ENCODE measurements around the gene LRIT1. TPM values are rescaled to one million over a fixed set of nuclear protein-coding genes. Genes with fewer than 3 reads are reported as not detected.
A peak's percentile ranks its signal among the peaks of the same experiment; 100 is the strongest.

Gene LRIT1
- total RNA-seq, 1 experiment from 2014 or later, result not detected

GRCh38 chr10:84208023-84208422 lies 33.3 kb downstream of the LRIT1 start:
- CTCF ChIA-PET, result no interaction called here
- intact Hi-C loops (cut with micrococcal nuclease; ENCODE audit: unreplicated experiment), result loop anchor here (5.0 kb wide), 1 partner anchor 61 kb away; no protein-coding TSS in a partner anchor
- POLR2A ChIA-PET (ENCODE audit: low non-redundant PET), result no interaction called here

GRCh38 chr10:84205853-84206525 lies 35.4 kb downstream of the LRIT1 start:
- ChIA-PET POLR2A (ENCODE audit: low non-redundant PET) (no interaction called here), CTCF (no interaction called here)
- no peaks in the 10 kb centered on the region for H3K4me1 ChIP-seq (ENCODE audit: insufficient read depth, low read length, poor library complexity, severe bottlenecking)
- no peaks in the 10 kb centered on the region for H3K36me3 ChIP-seq (ENCODE audit: insufficient read depth, low read length, poor library complexity, severe bottlenecking)
- no peaks in the 10 kb centered on the region for H3K9me3 ChIP-seq (ENCODE audit: low read depth, low read length, poor library complexity, severe bottlenecking)
- no peak overlapping the region for H3K4me3 ChIP-seq (ENCODE audit: low read depth, low read length, poor library complexity, severe bottlenecking)
- intact Hi-C loops (cut with micrococcal nuclease; ENCODE audit: unreplicated experiment), result loop anchor here (5.0 kb wide), 1 partner anchor 59 kb away; no protein-coding TSS in a partner anchor
- BruUV-seq (replicated peaks), result no TSS peak
- H3K27me3 ChIP-seq (replicated peaks; ENCODE audit: insufficient read depth, low read depth, low read length, poor library complexity), result peaks cover 16% of the 10 kb centered on the region
- TF ChIP-seq EZH2 (IDR thresholded peaks at IDR 0.05; ENCODE audit: borderline replicate concordance, low read depth, low read length, poor library complexity, severe bottlenecking), result no peak
- TF ChIP-seq, protein P1, sequence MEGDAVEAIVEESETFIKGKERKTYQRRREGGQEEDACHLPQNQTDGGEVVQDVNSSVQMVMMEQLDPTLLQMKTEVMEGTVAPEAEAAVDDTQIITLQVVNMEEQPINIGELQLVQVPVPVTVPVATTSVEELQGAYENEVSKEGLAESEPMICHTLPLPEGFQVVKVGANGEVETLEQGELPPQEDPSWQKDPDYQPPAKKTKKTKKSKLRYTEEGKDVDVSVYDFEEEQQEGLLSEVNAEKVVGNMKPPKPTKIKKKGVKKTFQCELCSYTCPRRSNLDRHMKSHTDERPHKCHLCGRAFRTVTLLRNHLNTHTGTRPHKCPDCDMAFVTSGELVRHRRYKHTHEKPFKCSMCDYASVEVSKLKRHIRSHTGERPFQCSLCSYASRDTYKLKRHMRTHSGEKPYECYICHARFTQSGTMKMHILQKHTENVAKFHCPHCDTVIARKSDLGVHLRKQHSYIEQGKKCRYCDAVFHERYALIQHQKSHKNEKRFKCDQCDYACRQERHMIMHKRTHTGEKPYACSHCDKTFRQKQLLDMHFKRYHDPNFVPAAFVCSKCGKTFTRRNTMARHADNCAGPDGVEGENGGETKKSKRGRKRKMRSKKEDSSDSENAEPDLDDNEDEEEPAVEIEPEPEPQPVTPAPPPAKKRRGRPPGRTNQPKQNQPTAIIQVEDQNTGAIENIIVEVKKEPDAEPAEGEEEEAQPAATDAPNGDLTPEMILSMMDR (conservative IDR thresholded peaks at IDR 0.05; ENCODE audit: low read depth, low read length), result no peak
- no peak for DNase-seq (ENCODE audit: low spot score)
- H3K27ac ChIP-seq (ENCODE audit: low read depth, low read length, poor library complexity, severe bottlenecking), result no peak overlapping the region

More at GRCh38 chr10:84208023-84208422, 33.3 kb downstream of the LRIT1 start:
- H3K4me3 ChIP-seq (ENCODE audit: low read depth, low read length, poor library complexity, severe bottlenecking), result no peak overlapping the region
- no peak for DNase-seq (ENCODE audit: low spot score)
- no TSS peak for BruUV-seq (replicated peaks)
- H3K27me3 ChIP-seq (replicated peaks; ENCODE audit: insufficient read depth, low read depth, low read length, poor library complexity), result peaks cover 12% of the 10 kb centered on the region
- no peaks in the 10 kb centered on the region for H3K36me3 ChIP-seq (ENCODE audit: insufficient read depth, low read length, poor library complexity, severe bottlenecking)
- no peak overlapping the region for H3K27ac ChIP-seq (ENCODE audit: low read depth, low read length, poor library complexity, severe bottlenecking)
- TF ChIP-seq, protein P1 (conservative IDR thresholded peaks at IDR 0.05; ENCODE audit: low read depth, low read length), result no peak
- TF ChIP-seq EZH2 (IDR thresholded peaks at IDR 0.05; ENCODE audit: borderline replicate concordance, low read depth, low read length, poor library complexity, severe bottlenecking), result no peak
- no peaks in the 10 kb centered on the region for H3K4me1 ChIP-seq (ENCODE audit: insufficient read depth, low read length, poor library complexity, severe bottlenecking)
- H3K9me3 ChIP-seq (ENCODE audit: low read depth, low read length, poor library complexity, severe bottlenecking), result no peaks in the 10 kb centered on the region

DNA sequence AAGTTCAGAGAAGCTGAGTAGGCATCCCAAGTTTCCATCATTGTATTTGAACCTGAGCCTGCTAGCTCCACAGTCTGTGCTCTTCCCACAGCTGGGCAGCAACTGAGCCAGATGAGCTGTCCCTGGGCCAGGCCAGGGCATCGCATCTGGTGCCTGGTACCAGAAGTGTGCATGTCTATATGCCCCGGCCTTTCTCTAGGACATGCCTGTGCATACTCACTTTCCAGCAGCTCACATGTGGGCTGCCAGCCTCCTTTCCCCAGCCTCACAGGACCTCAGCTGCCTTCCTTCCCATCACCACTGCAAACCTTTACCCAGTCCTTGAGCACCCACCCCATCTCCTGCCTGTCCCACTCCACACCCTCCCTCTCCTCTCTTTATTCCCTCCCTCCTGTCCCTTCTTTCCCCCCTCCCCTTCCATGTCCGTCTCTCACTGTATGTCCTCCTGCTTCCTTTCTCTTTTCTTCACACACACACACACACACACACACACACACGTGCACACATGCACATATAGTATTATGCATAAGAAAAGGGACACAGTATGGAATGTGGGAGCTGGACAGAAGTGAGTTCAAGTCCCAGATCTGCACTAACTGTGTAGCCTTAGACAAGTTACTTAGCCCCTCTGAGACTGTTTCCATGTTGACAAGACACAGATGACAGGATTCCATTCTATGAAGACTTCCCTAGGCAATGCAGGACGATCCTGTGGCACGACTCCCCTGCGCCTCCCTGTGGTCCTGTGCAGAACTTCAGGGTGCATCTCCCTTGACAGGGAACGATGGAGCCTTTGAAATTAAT lies 36.1 kb downstream of the LRIT1 start:
- intact Hi-C loops (cut with micrococcal nuclease; ENCODE audit: unreplicated experiment), result loop anchor here (5.0 kb wide), 1 partner anchor 58 kb away; no protein-coding TSS in a partner anchor
- Histone ChIP-seq H3K36me3 (ENCODE audit: insufficient read depth, low read length, poor library complexity, severe bottlenecking) (no peaks in the 10 kb centered on the region), H3K27me3 (replicated peaks; ENCODE audit: insufficient read depth, low read depth, low read length, poor library complexity) (peaks cover 18% of the 10 kb centered on the region), H3K4me1 (ENCODE audit: insufficient read depth, low read length, poor library complexity, severe bottlenecking) (no peaks in the 10 kb centered on the region), H3K9me3 (ENCODE audit: low read depth, low read length, poor library complexity, severe bottlenecking) (no peaks in the 10 kb centered on the region), H3K4me3 (ENCODE audit: low read depth, low read length, poor library complexity, severe bottlenecking) (no peak overlapping the region), H3K27ac (ENCODE audit: low read depth, low read length, poor library complexity, severe bottlenecking) (no peak overlapping the region)
- peak; percentile 71 for DNase-seq (ENCODE audit: low spot score)
- CTCF ChIA-PET, result no interaction called here
- no TSS peak for BruUV-seq (replicated peaks)
- POLR2A ChIA-PET (ENCODE audit: low non-redundant PET), result no interaction called here
- TF ChIP-seq, protein P1 (conservative IDR thresholded peaks at IDR 0.05; ENCODE audit: low read depth, low read length), result peak; percentile 89
- no peak for TF ChIP-seq EZH2 (IDR thresholded peaks at IDR 0.05; ENCODE audit: borderline replicate concordance, low read depth, low read length, poor library complexity, severe bottlenecking)

Data from A673 (cell line).